ENCODE measurements around the gene DHRS11.

DHRS11 gene

GRCh38 chr17:36591434-36592315, at the start of gene DHRS11:
Gene DHRS11, plus strand, starts transcription at chr17:36591879. Its CDS starts 131 bp downstream, at chr17:36592010.
- DNase-seq (ENCODE audit: low read depth) = peak; percentile 84

GRCh38 chr17:36542755-36543154, 48.9 kb upstream of the DHRS11 start:
- no peak for DNase-seq (ENCODE audit: low read depth)

- no peak for DNase-seq (ENCODE audit: low read depth)
Measured at GRCh38 chr17:36544044-36544306, 47.7 kb upstream of the DHRS11 start.

GRCh38 chr17:36544307-36545076, 47.2 kb upstream of the DHRS11 start, which contains the start of gene GGNBP2:
Gene GGNBP2, plus strand, starts transcription at chr17:36544919. Its CDS starts 806 bp downstream, at chr17:36545725.
- peak; percentile 88 for DNase-seq (ENCODE audit: low read depth)

GRCh38 chr17:36545077-36545464, 46.6 kb upstream of the DHRS11 start:
- no peak for DNase-seq (ENCODE audit: low read depth)

GRCh38 chr17:36545465-36546417, 45.9 kb upstream of the DHRS11 start:
- DNase-seq (ENCODE audit: low read depth) = peak; percentile 98

- DNase-seq (ENCODE audit: low read depth) = no peak
Measured at GRCh38 chr17:36546418-36547093, 45.1 kb upstream of the DHRS11 start.

GRCh38 chr17:36547776-36548175, 43.9 kb upstream of the DHRS11 start:
- no peak for DNase-seq (ENCODE audit: low read depth)

GRCh38 chr17:36550491-36551417, 40.9 kb upstream of the DHRS11 start:
- DNase-seq (ENCODE audit: low read depth) = no peak

GRCh38 chr17:36553459-36553858, 38.2 kb upstream of the DHRS11 start:
- no peak for DNase-seq (ENCODE audit: low read depth)

- DNase-seq (ENCODE audit: low read depth) = no peak
Measured at GRCh38 chr17:36566081-36566480, 25.6 kb upstream of the DHRS11 start.

- no peak for DNase-seq (ENCODE audit: low read depth)
Measured at GRCh38 chr17:36575028-36575427, 16.7 kb upstream of the DHRS11 start.

- no peak for DNase-seq (ENCODE audit: low read depth)
Measured at GRCh38 chr17:36576793-36577192, 14.9 kb upstream of the DHRS11 start.

GRCh38 chr17:36578671-36579070, 13.0 kb upstream of the DHRS11 start:
- no peak for DNase-seq (ENCODE audit: low read depth)

GRCh38 chr17:36583787-36584186, 7.9 kb upstream of the DHRS11 start:
- DNase-seq (ENCODE audit: low read depth) = no peak

- DNase-seq (ENCODE audit: low read depth) = no peak
Measured at GRCh38 chr17:36586138-36586537, 5.5 kb upstream of the DHRS11 start.

GRCh38 chr17:36590082-36590481, 1.6 kb upstream of the DHRS11 start:
- no peak for DNase-seq (ENCODE audit: low read depth)

- peak; percentile 7 for DNase-seq (ENCODE audit: low read depth)
Measured at GRCh38 chr17:36592316-36592715, 637 bp downstream of the DHRS11 start.

GRCh38 chr17:36592716-36593321, 1.1 kb downstream of the DHRS11 start:
- no peak for DNase-seq (ENCODE audit: low read depth)
